B cell (primary cell): ENCODE data around the gene WFDC1.

Experiments
- EZH2 ChIP-seq: IDR thresholded peaks from 2 replicates; pipeline ENCODE4 v1.6.1; 2012; ENCODE audit warnings: borderline replicate concordance, low read depth, mild to moderate bottlenecking, moderate library complexity, low read length; ENCODE audit not compliant: insufficient read depth, poor library complexity, severe bottlenecking
- TF ChIP-seq, protein P1 (sequence below): fragments of 200-600 bp; IDR thresholded peaks from one replicate; pipeline ENCODE4 v1.8.0; 2022; ENCODE audit warnings: antibody characterized with exemption, mild to moderate bottlenecking

DNA sequence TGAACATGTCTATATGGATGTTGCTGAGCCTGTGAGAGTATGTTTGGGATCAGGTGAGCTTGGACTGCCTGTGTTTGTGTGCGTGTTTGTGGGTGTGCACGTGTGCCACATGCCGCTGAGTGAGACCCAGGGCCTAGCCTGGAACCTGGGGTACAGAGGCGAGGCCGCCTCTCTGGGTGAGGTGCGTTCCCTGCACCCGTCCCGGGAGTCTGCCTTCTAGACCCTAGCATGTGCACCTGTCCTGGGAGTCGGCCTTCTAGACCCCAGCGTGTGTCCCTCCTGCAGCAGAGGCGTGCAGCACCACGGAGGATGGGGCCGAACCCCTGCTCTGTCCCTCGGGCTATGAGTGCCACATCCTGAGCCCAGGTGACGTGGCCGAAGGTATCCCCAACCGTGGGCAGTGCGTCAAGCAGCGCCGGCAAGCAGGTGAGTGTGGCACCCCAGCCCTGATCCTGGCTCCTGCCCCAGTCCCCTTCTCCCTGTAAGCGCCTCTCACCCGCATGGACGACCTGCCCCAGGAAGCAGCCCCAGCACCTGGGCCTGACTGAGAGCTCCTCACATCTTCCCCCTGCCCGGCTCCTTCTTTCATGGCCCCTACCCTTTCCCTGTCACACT is 24.6 kb downstream of the WFDC1 start:
- TF ChIP-seq, protein P1, sequence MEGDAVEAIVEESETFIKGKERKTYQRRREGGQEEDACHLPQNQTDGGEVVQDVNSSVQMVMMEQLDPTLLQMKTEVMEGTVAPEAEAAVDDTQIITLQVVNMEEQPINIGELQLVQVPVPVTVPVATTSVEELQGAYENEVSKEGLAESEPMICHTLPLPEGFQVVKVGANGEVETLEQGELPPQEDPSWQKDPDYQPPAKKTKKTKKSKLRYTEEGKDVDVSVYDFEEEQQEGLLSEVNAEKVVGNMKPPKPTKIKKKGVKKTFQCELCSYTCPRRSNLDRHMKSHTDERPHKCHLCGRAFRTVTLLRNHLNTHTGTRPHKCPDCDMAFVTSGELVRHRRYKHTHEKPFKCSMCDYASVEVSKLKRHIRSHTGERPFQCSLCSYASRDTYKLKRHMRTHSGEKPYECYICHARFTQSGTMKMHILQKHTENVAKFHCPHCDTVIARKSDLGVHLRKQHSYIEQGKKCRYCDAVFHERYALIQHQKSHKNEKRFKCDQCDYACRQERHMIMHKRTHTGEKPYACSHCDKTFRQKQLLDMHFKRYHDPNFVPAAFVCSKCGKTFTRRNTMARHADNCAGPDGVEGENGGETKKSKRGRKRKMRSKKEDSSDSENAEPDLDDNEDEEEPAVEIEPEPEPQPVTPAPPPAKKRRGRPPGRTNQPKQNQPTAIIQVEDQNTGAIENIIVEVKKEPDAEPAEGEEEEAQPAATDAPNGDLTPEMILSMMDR = no peak
- TF ChIP-seq EZH2 = no peak
